CD4-positive, alpha-beta T cell (primary cell): ENCODE results near the gene GLP2R. TPM values are rescaled to one million over a fixed set of nuclear protein-coding genes. Genes with fewer than 3 reads are reported as not detected.

Source experiments
- ATAC-seq: fragments of 200-7000 bp; cut with Tn5 transposase; one replicate; pipeline ENCODE4 v1.10.0; 2022; ENCODE audit warnings: mild to moderate bottlenecking; ENCODE audit not compliant: poor library complexity
- CTCF ChIA-PET: fragments of 350-600 bp; sonication (Branson Sonifier 250); formaldehyde crosslinking; loops from one replicate; lab custom pipeline; 2021; ENCODE audit warnings: antibody characterized with exemption, inconsistent platforms; lab: Charles Lee
- POLR2A ChIA-PET: fragments of 350-600 bp; sonication (Branson Sonifier 250); formaldehyde crosslinking; loops from one replicate; lab custom pipeline; 2021; ENCODE audit warnings: antibody characterized with exemption, inconsistent platforms; lab: Charles Lee
- DNase-seq, 14 experiments: peaks; one replicate each; pipeline ENCODE4 v3.0.0-alpha.2; 2013 to 2020; ENCODE audit warnings: mixed read lengths in 2 of 14
- H3K27ac ChIP-seq, 2 donors: one replicate each; pipeline versions ENCODE4 v1.5.1 to v1.7.0; 2013; ENCODE audit warnings: low read length in 2 of 2, low read depth in 1 of 2, mild to moderate bottlenecking in 1 of 2
- H3K27me3 ChIP-seq, 2 experiments: 1 replicate in 1 of 2; 2 replicates in 1 of 2; pipeline versions ENCODE4 v1.6.1 to v1.7.0; 2013; ENCODE audit warnings: low read length in 2 of 2, control low read depth in 1 of 2, mild to moderate bottlenecking in 1 of 2, moderate library complexity in 1 of 2; ENCODE audit not compliant: insufficient read depth in 2 of 2, control insufficient read depth in 1 of 2
- H3K36me3 ChIP-seq: one replicate; pipeline ENCODE4 v1.6.1; 2013; ENCODE audit warnings: low read length, control low read depth; ENCODE audit not compliant: insufficient read depth
- H3K4me1 ChIP-seq: one replicate; pipeline ENCODE4 v1.6.1; 2013; ENCODE audit warnings: low read length, control low read depth; ENCODE audit not compliant: insufficient read depth
- H3K4me3 ChIP-seq: one replicate; pipeline ENCODE4 v1.5.1; 2013; ENCODE audit warnings: mild to moderate bottlenecking, low read length, moderate library complexity
- H3K9me3 ChIP-seq, 2 experiments: 1 replicate in 1 of 2; 2 replicates in 1 of 2; pipeline versions ENCODE4 v1.6.1 to v1.7.0; 2013; ENCODE audit warnings: low read length in 2 of 2, mild to moderate bottlenecking in 2 of 2, control low read depth in 1 of 2, moderate library complexity in 1 of 2; ENCODE audit not compliant: control insufficient read depth in 1 of 2, insufficient read depth in 1 of 2
- H3K27ac Mint-ChIP-seq: one replicate; pipeline ENCODE4 v1.8.0; 2020; ENCODE audit warnings: mixed read lengths
- H3K27me3 Mint-ChIP-seq: one replicate; pipeline ENCODE4 v1.8.0; 2021; ENCODE audit warnings: mixed read lengths
- H3K36me3 Mint-ChIP-seq: one replicate; pipeline ENCODE4 v1.8.0; 2021; ENCODE audit warnings: low read depth, mixed read lengths
- H3K4me1 Mint-ChIP-seq: one replicate; pipeline ENCODE4 v1.8.0; 2021; ENCODE audit warnings: low read depth, mixed read lengths
- H3K4me3 Mint-ChIP-seq: one replicate; pipeline ENCODE4 v1.8.0; 2020; ENCODE audit warnings: mild to moderate bottlenecking, mixed read lengths
- H3K9me3 Mint-ChIP-seq: one replicate; pipeline ENCODE4 v1.8.0; 2020; ENCODE audit warnings: mixed read lengths
- CTCF ChIP-seq: fragments of 200-600 bp; IDR thresholded peaks from one replicate; pipeline ENCODE4 v1.8.0; 2022; ENCODE audit warnings: antibody characterized with exemption, mild to moderate bottlenecking
- intact Hi-C, 2 experiments: fragments of 100-400 bp; cut with DNase I in 1 of 2; cut with micrococcal nuclease in 1 of 2; formaldehyde crosslinking; loops; one replicate each; pipeline versions ENCODE4 v1.15.1 to v1.9.0; 2023 to 2025; cut with DNase I, micrococcal nuclease
- total RNA-seq, 174 experiments: library from RNA in 2 of 174; stranded (reverse) in 2 of 174; gene quantifications; one replicate each; pipeline ENCODE4 v1.2.3 and lab custom pipeline; 2021 to 2026

GLP2R gene
- total RNA-seq, 2 experiments from 2014 or later = not detected

DNA sequence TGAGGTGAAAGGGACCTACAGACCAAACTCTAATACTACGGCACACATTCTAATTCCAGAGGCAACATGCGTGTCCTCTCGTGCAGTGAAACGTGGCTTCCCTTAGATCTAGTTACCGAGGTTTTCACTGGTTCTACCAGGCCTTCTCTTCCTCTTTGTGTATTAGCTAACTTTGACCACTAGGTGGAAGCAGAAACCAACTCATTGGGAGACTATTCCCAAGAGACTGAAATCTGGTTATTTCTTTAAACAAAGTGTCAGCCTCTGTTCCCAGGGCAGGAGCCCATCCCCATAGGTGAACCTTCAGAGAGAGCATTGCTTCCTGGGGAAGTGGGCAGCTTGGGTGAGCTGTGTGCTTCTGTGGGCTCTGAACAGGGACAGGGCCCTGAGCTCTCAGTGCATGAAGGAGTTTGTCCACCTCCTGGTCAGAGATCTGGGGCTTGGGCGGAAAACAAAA is 99.0 kb downstream of the GLP2R start:
- Mint-ChIP-seq H3K27me3 (no peaks in the 10 kb centered on the region), H3K9me3 (no peaks in the 10 kb centered on the region), H3K4me3 (no peak overlapping the region), H3K27ac (no peak overlapping the region), H3K4me1 (no peaks in the 10 kb centered on the region), H3K36me3 (no peaks in the 10 kb centered on the region)
- H3K36me3 ChIP-seq = no peaks in the 10 kb centered on the region
- no peaks in the 10 kb centered on the region for H3K27me3 ChIP-seq
- ATAC-seq (no peak), DNase-seq (peak in 3 of 14 experiments; percentile 55 to 67 (median 61))
- H3K4me1 ChIP-seq = no peaks in the 10 kb centered on the region
- POLR2A ChIA-PET = no interaction called here
- no peak overlapping the region for H3K27ac ChIP-seq
- no peaks in the 10 kb centered on the region for H3K9me3 ChIP-seq
- CTCF ChIA-PET = interaction anchor here (0.7 to 1.2 kb wide), 3 partner anchors 9 to 18 kb away, joined by 3 read pairs; no protein-coding TSS in a partner anchor
- peak; percentile 61 for TF ChIP-seq CTCF
- intact Hi-C loops = loop anchor here (2.0 to 5.0 kb wide), 3 partner anchors 302 to 694 kb away; no protein-coding TSS in a partner anchor
- H3K4me3 ChIP-seq = no peak overlapping the region

DNA sequence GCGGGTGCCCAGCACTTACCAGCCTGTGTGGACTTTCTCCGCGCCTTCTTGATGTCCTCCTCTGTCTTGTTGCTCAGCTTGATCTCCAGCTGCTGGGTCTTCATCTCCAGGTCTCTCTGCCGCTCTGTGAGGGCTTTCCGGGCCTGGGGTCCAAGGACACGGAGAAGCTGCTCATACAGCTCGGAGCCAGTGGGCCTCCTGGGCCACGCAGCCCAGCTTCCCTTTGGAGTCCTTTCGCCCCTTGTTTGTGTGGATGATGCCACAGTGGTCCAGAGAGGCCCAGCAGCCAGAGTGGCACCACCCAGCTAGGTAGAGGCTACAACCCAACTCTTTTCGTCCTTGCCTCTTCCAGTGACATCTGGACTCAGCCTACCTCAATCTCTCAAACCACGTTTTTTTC is 99.7 kb downstream of the GLP2R start:
- TF ChIP-seq CTCF = no peak
- H3K27me3 ChIP-seq = no peaks in the 10 kb centered on the region
- no peak overlapping the region for H3K27ac ChIP-seq
- Mint-ChIP-seq H3K36me3 (no peaks in the 10 kb centered on the region), H3K9me3 (no peaks in the 10 kb centered on the region), H3K4me1 (no peaks in the 10 kb centered on the region), H3K4me3 (no peak overlapping the region), H3K27me3 (no peaks in the 10 kb centered on the region), H3K27ac (no peak overlapping the region)
- intact Hi-C loops = loop anchor here (2.0 to 5.0 kb wide), 3 partner anchors 301 to 693 kb away; no protein-coding TSS in a partner anchor
- ChIA-PET CTCF (interaction anchor here (1.2 kb wide), 1 partner anchor 17 kb away, joined by 3 read pairs; no protein-coding TSS in a partner anchor), POLR2A (no interaction called here)
- no peaks in the 10 kb centered on the region for H3K4me1 ChIP-seq
- H3K4me3 ChIP-seq = no peak overlapping the region
- DNase-seq = no peak
- H3K36me3 ChIP-seq = no peaks in the 10 kb centered on the region
- ATAC-seq = no peak
- H3K9me3 ChIP-seq = no peaks in the 10 kb centered on the region

DNA sequence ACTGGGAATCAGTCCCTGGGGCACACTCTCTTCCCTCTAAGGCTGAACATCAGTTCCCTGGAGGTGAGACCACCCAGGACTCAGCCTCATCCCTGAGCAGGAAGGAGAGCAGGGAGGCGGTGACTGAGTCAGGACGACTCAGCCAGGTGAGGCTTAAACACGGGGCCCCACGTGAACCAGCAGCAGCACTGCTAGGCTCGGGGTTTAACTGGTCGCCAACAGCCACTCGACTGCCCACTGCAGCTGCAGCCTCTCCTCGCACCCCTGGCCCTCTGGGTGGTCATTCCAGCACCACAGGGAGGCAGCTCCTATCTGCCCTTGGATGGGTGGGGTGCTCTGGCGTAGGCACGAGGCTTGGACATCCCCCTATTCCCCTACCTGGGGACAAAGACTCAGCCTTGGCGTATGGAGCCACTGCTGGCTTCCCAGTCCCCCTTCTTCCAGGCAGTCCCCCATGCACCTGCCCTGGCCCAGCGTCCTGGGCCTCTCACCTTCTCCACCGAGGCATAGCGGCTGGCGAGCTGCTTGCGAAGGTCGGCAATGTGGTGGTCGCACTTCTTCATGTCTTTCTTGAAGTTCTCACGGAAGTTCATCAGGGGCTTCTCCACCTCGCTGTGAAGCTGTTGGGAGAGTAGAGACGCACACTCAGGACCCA is 100.6 kb downstream of the GLP2R start:
- Histone ChIP-seq H3K27me3 (no peaks in the 10 kb centered on the region), H3K27ac (no peak overlapping the region), H3K36me3 (no peaks in the 10 kb centered on the region), H3K4me3 (no peak overlapping the region), H3K9me3 (no peaks in the 10 kb centered on the region), H3K4me1 (no peaks in the 10 kb centered on the region)
- POLR2A ChIA-PET = no interaction called here
- TF ChIP-seq CTCF = no peak
- Mint-ChIP-seq H3K4me3 (no peak overlapping the region), H3K36me3 (no peaks in the 10 kb centered on the region), H3K4me1 (no peaks in the 10 kb centered on the region), H3K9me3 (no peaks in the 10 kb centered on the region), H3K27ac (no peak overlapping the region), H3K27me3 (no peaks in the 10 kb centered on the region)
- no peak for ATAC-seq
- DNase-seq = no peak
- intact Hi-C loops = loop anchor here in 1 of 2 experiments (5.0 kb wide), 1 partner anchor 691 kb away; no protein-coding TSS in a partner anchor
- CTCF ChIA-PET = no interaction called here
